K562 (cell line): ENCODE data around the gene CPLANE2. TPM values are rescaled to one million over a fixed set of nuclear protein-coding genes. Genes with fewer than 3 reads are reported as not detected.

Experiments
- ADNP ChIP-seq: fragments of 200-800 bp; sonication (Bioruptor generic); IDR thresholded peaks from 2 replicates; pipeline ENCODE4 v1.6.1; 2016; ENCODE audit warnings: missing genetic modification characterization, missing compliant biosample characterization
- CEBPB ChIP-seq: fragments of 450-650 bp; IDR thresholded peaks from 2 replicates; pipeline ENCODE4 v1.6.1; 2016; ENCODE audit warnings: missing genetic modification characterization, missing compliant biosample characterization
- CEBPG ChIP-seq, 3 experiments: fragments of 200-800 bp in 1 of 3; sonication (Bioruptor generic) in 1 of 3; sonication (generic) in 1 of 3; formaldehyde crosslinking in 1 of 3; IDR thresholded peaks in 2 of 3; conservative IDR thresholded peaks in 1 of 3; 2 replicates each; pipeline versions ENCODE4 v1.6.1 to v1.8.0; 2016 to 2022; ENCODE audit warnings: missing compliant biosample characterization in 2 of 3, missing genetic modification characterization in 2 of 3, mild to moderate bottlenecking in 1 of 3, missing genetic modification reagents in 1 of 3
- ELF2 ChIP-seq: fragments of 250-450 bp; sonication (Bioruptor Pico); IDR thresholded peaks from 2 replicates; pipeline ENCODE4 v1.5.0; 2021; ENCODE audit warnings: mild to moderate bottlenecking
- ERF ChIP-seq: fragments of 450-650 bp; formaldehyde crosslinking; IDR thresholded peaks from 2 replicates; pipeline ENCODE4 v1.4.0; 2020; ENCODE audit warnings: mild to moderate bottlenecking, mixed read lengths
- HDAC8 ChIP-seq: fragments of 450-650 bp; IDR thresholded peaks from 2 replicates; pipeline ENCODE4 v1.6.1; 2016; ENCODE audit warnings: mild to moderate bottlenecking, missing genetic modification characterization, moderate library complexity, missing compliant biosample characterization
- KDM4B ChIP-seq, 2 experiments: fragments of 450-650 bp in 1 of 2; sonication (generic) in 1 of 2; IDR thresholded peaks; 2 replicates each; pipeline ENCODE4 v1.6.1; 2016 to 2017; ENCODE audit warnings: borderline replicate concordance in 2 of 2, antibody characterized with exemption in 1 of 2, low read depth in 1 of 2, mild to moderate bottlenecking in 1 of 2
- MXD1 ChIP-seq: fragments of 250-450 bp; sonication (Bioruptor Pico); IDR thresholded peaks from 2 replicates; pipeline ENCODE4 v1.8.0; 2021; ENCODE audit warnings: borderline replicate concordance, mild to moderate bottlenecking, moderate library complexity; ENCODE audit not compliant: poor library complexity, severe bottlenecking
- NCOA6 ChIP-seq: fragments of 450-650 bp; IDR thresholded peaks from 2 replicates; pipeline ENCODE4 v1.6.1; 2017; ENCODE audit warnings: mild to moderate bottlenecking
- NFIC ChIP-seq: fragments of 450-650 bp; IDR thresholded peaks from 2 replicates; pipeline ENCODE4 v1.6.1; 2017; ENCODE audit warnings: mild to moderate bottlenecking, inconsistent platforms
- OTX1 ChIP-seq: fragments of 450-650 bp; formaldehyde crosslinking; IDR thresholded peaks from 2 replicates; pipeline ENCODE4 v1.4.0; 2022; ENCODE audit warnings: mild to moderate bottlenecking
- PHB ChIP-seq: fragments of 250-450 bp; sonication (Bioruptor Pico); IDR thresholded peaks from 2 replicates; pipeline ENCODE4 v1.5.0; 2021
- PHF20 ChIP-seq: fragments of 450-650 bp; IDR thresholded peaks from 2 replicates; pipeline ENCODE4 v1.6.1; 2018; ENCODE audit not compliant: partially characterized antibody
- RB1 ChIP-seq: fragments of 450-650 bp; IDR thresholded peaks from 2 replicates; pipeline ENCODE4 v1.6.1; 2017; ENCODE audit warnings: low read depth, mild to moderate bottlenecking
- RFX7 ChIP-seq: fragments of 250-450 bp; sonication (Bioruptor Pico); IDR thresholded peaks from 2 replicates; pipeline ENCODE4 v1.5.1; 2021; ENCODE audit warnings: mild to moderate bottlenecking
- SAP30 ChIP-seq: fragments of 200-600 bp; sonication (generic); IDR thresholded peaks from 2 replicates; pipeline ENCODE4 v1.6.1; 2012; ENCODE audit warnings: borderline replicate concordance, low read depth, mild to moderate bottlenecking, moderate library complexity, low read length, control low read depth, inconsistent platforms; ENCODE audit not compliant: insufficient read depth, poor library complexity, severe bottlenecking
- SMAD4 ChIP-seq: fragments of 250-450 bp; sonication (Bioruptor Pico); conservative IDR thresholded peaks from 2 replicates; pipeline ENCODE4 v1.8.0; 2021; ENCODE audit warnings: inconsistent platforms, mild to moderate bottlenecking, moderate library complexity
- TRIM24 ChIP-seq, 2 experiments: fragments of 450-650 bp; IDR thresholded peaks; 2 replicates each; pipeline ENCODE4 v1.6.1; 2016
- ZBTB5 ChIP-seq: fragments of 450-650 bp; IDR thresholded peaks from 2 replicates; pipeline ENCODE4 v1.6.1; 2017; ENCODE audit warnings: antibody characterized with exemption
- ZBTB7A ChIP-seq: IDR thresholded peaks from 2 replicates; pipeline ENCODE4 v1.6.1; 2011; ENCODE audit warnings: low read depth, mild to moderate bottlenecking, low read length, moderate library complexity, borderline replicate concordance; ENCODE audit not compliant: control insufficient read depth
- ZFX ChIP-seq: sonication (generic); formaldehyde crosslinking; IDR thresholded peaks from 2 replicates; pipeline ENCODE4 v1.8.0; 2022; ENCODE audit warnings: mild to moderate bottlenecking, missing genetic modification reagents, moderate library complexity
- ZNF133 ChIP-seq: fragments of 250-450 bp; sonication (Bioruptor Pico); IDR thresholded peaks from 2 replicates; pipeline ENCODE4 v1.4.0; 2020; ENCODE audit warnings: mild to moderate bottlenecking
- ZNF175 ChIP-seq: fragments of 200-800 bp; sonication (Bioruptor generic); IDR thresholded peaks from 2 replicates; pipeline ENCODE4 v1.6.1; 2016; ENCODE audit warnings: low read depth, mild to moderate bottlenecking, missing genetic modification characterization, missing compliant biosample characterization
- ZNF436 ChIP-seq: fragments of 250-450, 450-650 bp; sonication (Bioruptor Pico); formaldehyde crosslinking; IDR thresholded peaks from 2 replicates; pipeline ENCODE4 v1.7.0; 2020; ENCODE audit warnings: mild to moderate bottlenecking
- ZNF589 ChIP-seq: fragments of 200-800 bp; sonication (Bioruptor generic); IDR thresholded peaks from 2 replicates; pipeline ENCODE4 v1.6.1; 2016; ENCODE audit warnings: low read depth, missing genetic modification characterization, missing compliant biosample characterization
- polyA plus RNA-seq, 8 experiments: library from polyadenylated mRNA; depleted of rRNA in 4 of 8; stranded (reverse) in 5 of 8; unstranded in 3 of 8; fragments of >200 nt; fragmentation: Nextera tagmentation in 2 of 8; fragmentation: Illumina TruSeq in 1 of 8; extraction: Ambion mirVana in 2 of 8; extraction: Trizol in 1 of 8; gene quantifications; 2 replicates each; pipeline versions ENCODE4 v1.2.1 to v1.2.3, GENCODE V29; 2011 to 2014; ENCODE audit warnings: inconsistent platforms in 1 of 8, missing spikeins in 1 of 8
- total RNA-seq, 7 experiments: library from RNA; depleted of rRNA in 6 of 7; stranded (reverse); fragments of >200 nt in 6 of 7; fragmentation: Illumina TruSeq in 2 of 7; extraction: Trizol in 2 of 7; gene quantifications; 2 replicates each; pipeline versions ENCODE4 v1.2.1 to v1.2.3, GENCODE V29; 2011 to 2021; ENCODE audit warnings: low replicate concordance in 1 of 7

The CPLANE2 gene
- total and polyA plus RNA-seq, 9 of the 15 experiments (the other 6 are each of a cell fraction or from before 2014, with no cell fraction given), result 0.17 to 20.9 (median 8.1) TPM

- TF ChIP-seq ZNF589 (CRISPR knock-in tag), result 0 out of 2 replicates have a peak, but pooled peaks have one; percentile 44
- TF ChIP-seq PHF20, result peak; percentile 10
- peak in 1 of 2 experiments; percentile 4; a peak in 1 of 4 replicates for TF ChIP-seq KDM4B (IDR thresholded peaks at IDR 0.05; ENCODE audit: borderline replicate concordance in 2 of 2, low read depth in 1 of 2)
- peak; percentile 36; the same call in 1 of the 2 replicates for TF ChIP-seq ERF (CRISPR knock-in tag)
- TF ChIP-seq SMAD4 (CRISPR knock-in tag), result peak; percentile 19; the same call in 1 of the 2 replicates
- peak; percentile 80 for TF ChIP-seq CEBPG (CRISPR knock-in tag; IDR thresholded peaks at IDR 0.05)
- TF ChIP-seq CEBPG (tag; conservative IDR thresholded peaks at IDR 0.05 in 1 of 2, IDR thresholded peaks at IDR 0.05 in 1 of 2), result peak; percentile 75 to 94
- no peak for TF ChIP-seq NCOA6
- peak; percentile 6; the same call in 1 of the 2 replicates for TF ChIP-seq ZNF175 (CRISPR knock-in tag)
- TF ChIP-seq ZBTB7A, result peak; percentile 83; the same call in 1 of the 2 replicates
- TF ChIP-seq MXD1 (CRISPR knock-in tag), result no peak
- TF ChIP-seq ADNP (tag), result no peak
- TF ChIP-seq TRIM24 (IDR thresholded peaks at IDR 0.05), result peak in 1 of 2 experiments; percentile 13; a peak in 1 of 4 replicates
- no peak for TF ChIP-seq ZBTB5
- peak; percentile 79 for TF ChIP-seq RB1
- TF ChIP-seq HDAC8, result no peak
- no peak for TF ChIP-seq ZNF133 (CRISPR knock-in tag)
- TF ChIP-seq OTX1 (CRISPR knock-in tag), result 0 out of 2 replicates have a peak, but pooled peaks have one; percentile 47
- TF ChIP-seq ELF2 (CRISPR knock-in tag), result peak; percentile 18; the same call in 1 of the 2 replicates
- no peak for TF ChIP-seq RFX7 (CRISPR knock-in tag)
- TF ChIP-seq PHB, result 0 out of 2 replicates have a peak, but pooled peaks have one; percentile 47
- TF ChIP-seq NFIC, result no peak
- TF ChIP-seq CEBPB (tag), result peak; percentile 93
- peak; percentile 67 for TF ChIP-seq SAP30
- TF ChIP-seq ZNF436 (CRISPR knock-in tag), result no peak
- peak; percentile 28; the same call in 1 of the 2 replicates for TF ChIP-seq ZFX (CRISPR knock-in tag)
Measured at GRCh38 chr1:16205891-16206546, 31.0 kb downstream of the CPLANE2 start (continued).
